ENCODE data around the gene BRD7.

Gene BRD7

GRCh38 chr16:50373345-50373701, 4.5 kb upstream of the BRD7 start:
- peaks cover 2% of the 10 kb centered on the region for H3K36me3 Mint-ChIP-seq
- peaks cover 12% of the 10 kb centered on the region for H3K4me1 Mint-ChIP-seq

GRCh38 chr16:50372611-50373344, 4.0 kb upstream of the BRD7 start:
- peaks cover 16% of the 10 kb centered on the region for H3K4me1 Mint-ChIP-seq
- no peak overlapping the region for H3K4me3 Mint-ChIP-seq
- no peaks in the 10 kb centered on the region for H3K9me3 Mint-ChIP-seq
- no peaks in the 10 kb centered on the region for H3K27me3 Mint-ChIP-seq
- no peak overlapping the region for H3K27ac Mint-ChIP-seq
- H3K36me3 Mint-ChIP-seq: peaks cover 2% of the 10 kb centered on the region

More at GRCh38 chr16:50373345-50373701, 4.5 kb upstream of the BRD7 start:
- Mint-ChIP-seq H3K4me3 (no peak overlapping the region), H3K27me3 (no peaks in the 10 kb centered on the region), H3K27ac (no peak overlapping the region), H3K9me3 (no peaks in the 10 kb centered on the region)

GRCh38 chr16:50371936-50372595, 3.3 kb upstream of the BRD7 start:
- Mint-ChIP-seq H3K4me1 (peaks cover 22% of the 10 kb centered on the region), H3K4me3 (no peak overlapping the region), H3K36me3 (peaks cover 2% of the 10 kb centered on the region), H3K27me3 (no peaks in the 10 kb centered on the region), H3K9me3 (no peaks in the 10 kb centered on the region), H3K27ac (no peak overlapping the region)

- peaks cover 30% of the 10 kb centered on the region for H3K4me1 Mint-ChIP-seq
- no peaks in the 10 kb centered on the region for H3K9me3 Mint-ChIP-seq
- no peaks in the 10 kb centered on the region for H3K27me3 Mint-ChIP-seq
- peaks cover 2% of the 10 kb centered on the region for H3K36me3 Mint-ChIP-seq
- H3K27ac Mint-ChIP-seq: no peak overlapping the region
- no peak overlapping the region for H3K4me3 Mint-ChIP-seq
Observed at GRCh38 chr16:50371036-50371716, 2.4 kb upstream of the BRD7 start.

GRCh38 chr16:50369133-50369804, 481 bp upstream of the BRD7 start:
- H3K4me3 Mint-ChIP-seq: peak overlapping the region; percentile 86
- H3K9me3 Mint-ChIP-seq: no peaks in the 10 kb centered on the region
- H3K27ac Mint-ChIP-seq: peak overlapping the region; percentile 90
- peaks cover 9% of the 10 kb centered on the region for H3K36me3 Mint-ChIP-seq
- H3K4me1 Mint-ChIP-seq: peaks cover 45% of the 10 kb centered on the region
- H3K27me3 Mint-ChIP-seq: no peaks in the 10 kb centered on the region

- H3K4me1 Mint-ChIP-seq: peaks cover 59% of the 10 kb centered on the region
- H3K27me3 Mint-ChIP-seq: no peaks in the 10 kb centered on the region
- peak overlapping the region; percentile 96 for H3K4me3 Mint-ChIP-seq
- H3K9me3 Mint-ChIP-seq: no peaks in the 10 kb centered on the region
- H3K36me3 Mint-ChIP-seq: peaks cover 11% of the 10 kb centered on the region
- peak overlapping the region; percentile 95 for H3K27ac Mint-ChIP-seq
Observed at GRCh38 chr16:50367777-50368409, 895 bp downstream of the BRD7 start.

GRCh38 chr16:50365791-50366575, 2.8 kb downstream of the BRD7 start:
- peak overlapping the region; percentile 47 for H3K27ac Mint-ChIP-seq
- no peaks in the 10 kb centered on the region for H3K9me3 Mint-ChIP-seq
- H3K4me3 Mint-ChIP-seq: peak overlapping the region; percentile 57
- peaks cover 9% of the 10 kb centered on the region for H3K36me3 Mint-ChIP-seq
- H3K4me1 Mint-ChIP-seq: peaks cover 74% of the 10 kb centered on the region
- H3K27me3 Mint-ChIP-seq: no peaks in the 10 kb centered on the region

GRCh38 chr16:50363656-50364055, 5.1 kb downstream of the BRD7 start:
- no peaks in the 10 kb centered on the region for H3K9me3 Mint-ChIP-seq
- H3K4me1 Mint-ChIP-seq: peaks cover 88% of the 10 kb centered on the region
- peaks cover 14% of the 10 kb centered on the region for H3K36me3 Mint-ChIP-seq
- H3K27me3 Mint-ChIP-seq: no peaks in the 10 kb centered on the region
- H3K4me3 Mint-ChIP-seq: peak overlapping the region; percentile 2
- H3K27ac Mint-ChIP-seq: no peak overlapping the region

GRCh38 chr16:50360779-50361178, 8.0 kb downstream of the BRD7 start:
- peaks cover 74% of the 10 kb centered on the region for H3K4me1 Mint-ChIP-seq
- H3K27ac Mint-ChIP-seq: no peak overlapping the region
- H3K36me3 Mint-ChIP-seq: peaks cover 12% of the 10 kb centered on the region
- no peaks in the 10 kb centered on the region for H3K9me3 Mint-ChIP-seq
- H3K4me3 Mint-ChIP-seq: no peak overlapping the region
- H3K27me3 Mint-ChIP-seq: no peaks in the 10 kb centered on the region

- Mint-ChIP-seq H3K36me3 (peaks cover 12% of the 10 kb centered on the region), H3K27me3 (no peaks in the 10 kb centered on the region), H3K27ac (no peak overlapping the region), H3K9me3 (no peaks in the 10 kb centered on the region), H3K4me1 (peaks cover 71% of the 10 kb centered on the region), H3K4me3 (no peak overlapping the region)
Observed at GRCh38 chr16:50360033-50360778, 8.6 kb downstream of the BRD7 start.

- Mint-ChIP-seq H3K27ac (peak overlapping the region; percentile 81), H3K27me3 (no peaks in the 10 kb centered on the region), H3K4me1 (peaks cover 71% of the 10 kb centered on the region), H3K9me3 (no peaks in the 10 kb centered on the region), H3K4me3 (no peak overlapping the region), H3K36me3 (peaks cover 10% of the 10 kb centered on the region)
Observed at GRCh38 chr16:50359626-50360025, 9.2 kb downstream of the BRD7 start.

- Mint-ChIP-seq H3K36me3 (peaks cover 9% of the 10 kb centered on the region), H3K27me3 (no peaks in the 10 kb centered on the region), H3K4me1 (peaks cover 29% of the 10 kb centered on the region), H3K9me3 (no peaks in the 10 kb centered on the region), H3K27ac (no peak overlapping the region), H3K4me3 (no peak overlapping the region)
Observed at GRCh38 chr16:50354629-50355456, 13.9 kb downstream of the BRD7 start.

GRCh38 chr16:50354082-50354481, 14.7 kb downstream of the BRD7 start:
- Mint-ChIP-seq H3K4me3 (no peak overlapping the region), H3K36me3 (peaks cover 11% of the 10 kb centered on the region), H3K27ac (no peak overlapping the region), H3K4me1 (peaks cover 21% of the 10 kb centered on the region), H3K27me3 (no peaks in the 10 kb centered on the region), H3K9me3 (peaks cover 3% of the 10 kb centered on the region)

Measured in activated naive CD4-positive, alpha-beta T cell treated with anti-CD3 and anti-CD28 coated beads, Interleukin-2, amount 50 U/mL, for 24 hours (primary cell).